Posterior cingulate gyrus (tissue), 11 donors: ENCODE data around the gene IGF2R.
"Not testable (repeated sequence)": the region's sequence is repeated elsewhere in the genome, so short reads cannot be mapped to it uniquely, and the experiment has no call there.

Source experiments
- DNase-seq, 10 donors: peaks; one replicate each; pipeline versions ENCODE4 v3.0.0 to v3.0.0-alpha.2; 2020 to 2021; ENCODE audit warnings: mixed read lengths in 3 of 10
- intact Hi-C: fragments of 100-400 bp; cut with DNase I; formaldehyde crosslinking; loops from one replicate; pipeline ENCODE4 v1.15.1; 2023

Gene IGF2R

DNA sequence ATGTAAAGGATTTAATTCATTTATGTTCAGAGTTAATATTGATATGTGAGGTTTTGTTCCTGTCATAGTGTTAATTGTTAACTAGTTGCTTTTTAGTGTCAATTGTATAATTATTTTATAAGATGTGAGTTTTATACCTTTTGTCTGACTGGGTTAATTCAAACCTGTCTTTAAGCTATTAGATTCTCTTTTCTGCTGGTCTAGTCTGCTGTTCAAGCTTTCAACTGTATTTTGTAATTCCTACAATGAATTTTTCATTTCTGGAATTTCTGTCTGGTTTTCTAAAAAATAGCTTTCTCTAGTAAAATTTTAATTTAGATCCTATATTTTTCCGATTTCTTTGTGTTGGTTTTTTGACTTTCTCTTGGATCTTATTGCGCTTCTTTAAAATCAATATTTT, 26.5 kb downstream of the IGF2R start:
- intact Hi-C loops, result no loop called here
- no peak for DNase-seq

DNA sequence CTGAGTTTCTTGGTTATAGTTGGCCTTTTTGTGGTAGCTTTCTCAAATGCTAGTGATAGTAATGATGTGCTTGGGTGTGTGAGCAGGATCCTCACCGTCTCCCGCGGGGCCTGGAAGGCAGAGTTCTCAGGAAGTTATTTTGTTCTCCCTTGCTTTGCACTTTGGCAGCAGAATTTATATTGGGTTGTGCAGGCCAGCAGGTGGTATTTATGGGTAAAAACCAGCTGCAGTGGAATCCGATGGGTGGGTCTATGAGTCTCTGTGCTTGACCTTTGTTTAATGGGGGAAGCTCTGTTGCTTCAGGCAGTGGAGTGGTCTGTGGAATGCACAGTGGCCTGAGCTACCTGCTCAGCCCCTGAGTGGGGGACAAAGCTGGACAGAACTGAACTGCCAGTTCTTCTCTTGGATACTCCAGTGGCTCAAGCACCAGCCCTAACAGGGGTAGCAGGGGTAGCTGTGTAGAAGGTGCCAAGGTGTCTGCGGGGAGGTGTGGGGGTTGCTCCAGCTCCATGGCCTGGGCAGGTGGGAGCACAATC, 27.3 kb downstream of the IGF2R start:
- intact Hi-C loops, result no loop called here
- no peak for DNase-seq

GRCh38 chr6:159996626-159997497, 28.0 kb downstream of the IGF2R start:
- peak in 1 of 10 donors; percentile 49 for DNase-seq
- intact Hi-C loops, result no loop called here

DNA sequence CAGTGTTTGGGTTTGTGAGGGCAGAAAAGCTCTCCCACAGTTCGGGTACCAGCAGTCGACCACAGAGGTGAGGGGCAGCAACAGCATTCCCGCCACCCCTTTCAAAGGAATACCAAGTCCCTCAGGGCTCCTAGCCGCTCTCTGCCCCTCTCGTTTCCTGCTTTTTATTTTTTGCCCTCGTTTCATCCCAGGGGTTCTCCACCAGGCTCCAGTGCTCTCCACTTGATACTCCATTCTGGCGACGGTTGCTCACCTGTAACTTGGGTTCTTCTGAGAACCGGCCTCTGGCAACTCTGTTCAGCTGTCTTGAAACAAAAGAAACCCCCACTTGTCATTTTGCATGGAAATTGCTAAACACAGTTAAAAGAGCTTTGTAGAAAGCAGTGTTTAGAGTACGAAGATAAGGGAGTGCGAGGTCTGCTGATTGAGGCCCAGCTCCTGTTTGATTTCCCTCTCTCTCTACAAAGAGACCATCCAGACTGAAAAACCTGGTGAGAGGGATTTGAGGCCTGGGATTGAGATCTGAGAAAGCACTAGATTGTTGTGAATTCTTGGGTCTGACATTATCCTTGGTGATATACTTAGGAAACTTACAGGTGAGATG, 28.7 kb downstream of the IGF2R start:
- peak in 1 of 10 donors; percentile 27 for DNase-seq
- intact Hi-C loops, result no loop called here

- intact Hi-C loops, result no loop called here
- no peak for DNase-seq
These were observed 29.7 kb downstream of the IGF2R start for GRCh38 chr6:159998538-159998937.

GRCh38 chr6:159999240-159999671, 30.4 kb downstream of the IGF2R start:
- intact Hi-C loops, result no loop called here
- no peak for DNase-seq

- intact Hi-C loops, result no loop called here
- peak in 1 of 10 donors; percentile 75 for DNase-seq
These were observed 31.4 kb downstream of the IGF2R start for GRCh38 chr6:160000280-160000704.

DNA sequence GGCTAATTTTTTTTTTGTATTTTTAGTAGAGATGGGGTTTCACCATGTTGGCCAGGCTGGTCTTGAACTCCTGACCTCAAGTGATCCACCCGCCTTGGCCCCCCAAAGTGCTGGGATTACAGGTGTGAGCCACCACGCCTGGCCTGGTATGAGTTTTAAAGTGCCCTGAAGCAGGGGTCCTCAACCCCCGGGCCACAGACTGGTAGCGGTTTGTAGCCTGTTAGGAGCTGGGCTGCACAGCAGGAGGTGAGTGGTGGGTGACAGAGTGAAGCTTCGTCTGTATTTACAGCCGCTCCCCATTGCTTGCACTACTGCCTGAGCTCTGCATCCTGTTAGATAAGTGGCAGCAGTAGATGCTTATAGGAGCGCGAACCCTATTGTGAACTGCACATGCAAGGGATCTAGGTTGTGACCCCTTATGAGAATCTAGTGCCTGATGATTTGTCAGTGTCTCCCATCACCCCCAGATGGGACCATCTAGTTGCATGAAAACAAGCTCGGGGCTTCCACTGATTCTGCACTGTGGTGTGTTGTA, 32.1 kb downstream of the IGF2R start:
- intact Hi-C loops, DNase-seq: not testable (repeated sequence)

GRCh38 chr6:160002882-160003281, 34.0 kb downstream of the IGF2R start:
- no peak for DNase-seq
- intact Hi-C loops, result no loop called here

DNA sequence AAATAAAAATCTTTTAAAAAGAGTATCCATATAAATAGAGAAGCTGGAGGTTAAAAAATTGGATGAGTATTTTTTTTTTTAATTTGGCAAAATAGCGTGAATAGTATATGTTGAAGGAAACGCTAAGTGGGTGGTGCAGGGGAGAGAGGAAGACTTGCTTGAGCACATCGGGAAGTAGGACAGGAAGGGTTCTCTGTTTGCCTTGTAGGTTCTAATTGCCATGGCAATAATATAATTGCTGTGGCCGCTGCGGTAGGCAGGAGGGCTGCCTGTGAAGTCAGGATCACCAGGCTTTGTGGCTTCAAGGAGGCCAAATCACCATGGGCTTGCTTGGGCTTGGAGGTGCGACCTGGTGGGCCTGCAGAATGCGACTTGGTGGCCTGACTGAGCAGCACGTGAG, 35.1 kb downstream of the IGF2R start:
- no peak for DNase-seq
- intact Hi-C loops, result no loop called here

- peak in 1 of 10 donors; percentile 75 for DNase-seq
- intact Hi-C loops, result no loop called here
These were observed 35.7 kb downstream of the IGF2R start for GRCh38 chr6:160004419-160005175.

GRCh38 chr6:160005211-160005610, 36.3 kb downstream of the IGF2R start:
- intact Hi-C loops, result no loop called here
- DNase-seq, result peak in 2 of 10 donors; percentile 55 to 82

DNA sequence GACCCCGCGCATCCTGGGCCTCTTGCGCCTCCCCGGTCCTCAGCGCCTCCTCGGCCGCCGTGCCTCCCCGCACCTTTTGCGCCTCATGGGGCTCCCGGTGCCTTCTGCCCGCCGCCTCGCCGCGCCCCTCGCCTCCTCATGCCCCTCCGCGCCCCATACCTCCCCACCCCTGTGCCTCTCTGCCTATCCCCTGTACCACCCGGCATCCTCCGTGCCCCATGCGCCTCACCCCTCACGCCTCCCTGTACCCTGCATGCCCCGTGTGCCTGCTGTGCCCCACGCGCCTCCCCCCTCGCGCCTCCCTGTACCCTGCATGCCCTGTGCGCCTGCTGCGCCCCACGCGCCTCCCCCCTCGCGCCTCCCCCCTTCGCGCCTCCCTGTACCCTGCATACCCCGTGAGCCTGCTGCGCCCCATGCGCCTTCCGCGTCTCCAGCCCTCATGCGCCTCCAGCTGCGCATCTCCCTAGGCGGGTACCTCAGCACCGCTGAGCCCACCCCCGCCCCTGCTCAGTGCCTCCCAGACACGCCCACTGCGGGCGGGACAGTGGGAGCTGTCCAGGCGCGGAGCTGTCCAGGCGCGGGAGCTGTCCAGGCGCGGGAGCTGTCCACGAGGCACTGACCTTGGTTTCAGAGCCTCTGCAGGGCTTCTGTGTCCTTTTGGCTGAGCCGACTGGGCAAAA, 37.1 kb downstream of the IGF2R start:
- intact Hi-C loops, result no loop called here
- DNase-seq, result peak in 3 of 10 donors; percentile 38 to 90 (median 77)

DNA sequence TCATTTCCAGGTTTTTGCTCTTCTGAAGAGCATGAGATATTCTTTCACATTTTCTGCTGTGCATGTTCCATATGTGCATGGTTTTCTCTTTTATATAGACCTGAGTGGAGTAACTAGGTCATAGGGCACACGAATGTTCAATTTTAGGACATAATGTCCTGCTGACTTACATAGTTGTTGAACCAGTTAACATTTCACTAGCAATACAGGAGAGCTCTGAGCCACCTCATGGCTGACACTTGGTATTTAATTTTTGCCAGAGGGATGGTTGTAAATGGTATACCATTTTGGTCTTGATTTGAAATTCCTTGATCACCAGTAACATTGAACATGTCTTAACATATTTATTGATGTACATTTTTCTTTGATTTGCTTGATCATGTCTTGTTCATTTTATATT, 38.3 kb downstream of the IGF2R start:
- intact Hi-C loops, result no loop called here
- DNase-seq, result no peak

DNA sequence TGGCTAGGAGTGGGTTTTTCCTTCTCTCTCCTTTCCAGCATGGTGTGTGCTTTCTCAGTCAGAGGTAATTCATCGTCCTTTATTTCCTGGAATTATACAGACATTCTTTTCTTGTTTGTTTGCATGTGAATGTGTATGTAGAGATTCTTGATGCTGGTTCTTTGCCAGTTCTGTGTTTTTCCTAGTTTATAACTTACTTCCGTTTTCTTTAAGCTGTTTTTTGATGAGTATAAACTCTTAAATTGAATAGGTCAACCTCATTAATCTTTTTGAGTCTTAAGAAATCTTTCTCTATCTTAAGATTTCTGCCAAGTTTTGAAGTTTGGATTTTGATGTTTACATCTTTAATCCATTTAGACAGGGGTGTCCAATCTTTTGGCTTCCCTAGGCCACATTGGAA, 38.7 kb downstream of the IGF2R start:
- intact Hi-C loops, result no loop called here
- no peak for DNase-seq

GRCh38 chr6:160010067-160010466, 41.2 kb downstream of the IGF2R start:
- DNase-seq, result peak in 1 of 10 donors; percentile 69

GRCh38 chr6:160013987-160014868, 45.3 kb downstream of the IGF2R start:
- intact Hi-C loops, result no loop called here
- DNase-seq, result no peak

More at GRCh38 chr6:160010067-160010466, 41.2 kb downstream of the IGF2R start:
- intact Hi-C loops, result no loop called here

DNA sequence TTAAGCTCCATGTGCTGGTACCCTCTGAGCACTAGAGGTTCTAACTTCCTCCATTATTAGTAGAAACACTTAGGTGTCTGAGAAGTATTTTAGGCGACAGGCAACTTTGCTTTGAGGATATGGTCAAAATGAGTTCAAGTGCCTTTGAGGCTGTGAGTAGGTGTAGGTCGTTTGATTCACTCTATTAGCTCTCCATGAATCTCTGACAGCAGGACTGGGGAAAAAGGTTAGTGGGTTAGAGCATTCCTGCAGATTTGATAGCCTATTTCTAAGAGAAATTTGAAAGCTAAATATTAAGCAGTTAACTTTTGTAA, 45.9 kb downstream of the IGF2R start:
- intact Hi-C loops, result no loop called here

More for the DNA sequence above, 45.9 kb downstream of the IGF2R start:
- no peak for DNase-seq
